Stimulated activated naive CD8-positive, alpha-beta T cell treated with anti-CD3 and anti-CD28 coated beads, Interleukin-15, Interleukin-2, amounts not matched to agents 100 ng/mL and 50 ng/mL, for 24 hours (primary cell): ENCODE data around the gene SIRT5.

ENCODE experiments used
- H3K27ac Mint-ChIP-seq: one replicate; pipeline ENCODE4 v1.8.0; 2021; ENCODE audit warnings: mild to moderate bottlenecking, mixed read lengths
- H3K27me3 Mint-ChIP-seq: one replicate; pipeline ENCODE4 v1.8.0; 2021; ENCODE audit warnings: mixed read lengths
- H3K36me3 Mint-ChIP-seq: one replicate; pipeline ENCODE4 v1.8.0; 2021; ENCODE audit warnings: low read depth, mixed read lengths
- H3K4me1 Mint-ChIP-seq: one replicate; pipeline ENCODE4 v1.8.0; 2021; ENCODE audit warnings: low read depth, mixed read lengths
- H3K4me3 Mint-ChIP-seq: one replicate; pipeline ENCODE4 v1.8.0; 2021; ENCODE audit warnings: mild to moderate bottlenecking, mixed read lengths
- H3K9me3 Mint-ChIP-seq: one replicate; pipeline ENCODE4 v1.8.0; 2021; ENCODE audit warnings: mixed read lengths

Gene SIRT5

GRCh38 chr6:13539572-13539971 lies 34.8 kb upstream of the SIRT5 start:
- H3K27me3 Mint-ChIP-seq = peaks cover 4% of the 10 kb centered on the region
- no peak overlapping the region for H3K27ac Mint-ChIP-seq
- H3K4me3 Mint-ChIP-seq = no peak overlapping the region
- no peaks in the 10 kb centered on the region for H3K36me3 Mint-ChIP-seq
- no peaks in the 10 kb centered on the region for H3K4me1 Mint-ChIP-seq
- H3K9me3 Mint-ChIP-seq = no peaks in the 10 kb centered on the region

- H3K27ac Mint-ChIP-seq = no peak overlapping the region
- no peaks in the 10 kb centered on the region for H3K36me3 Mint-ChIP-seq
- no peaks in the 10 kb centered on the region for H3K4me1 Mint-ChIP-seq
- H3K9me3 Mint-ChIP-seq = no peaks in the 10 kb centered on the region
- H3K27me3 Mint-ChIP-seq = peaks cover 4% of the 10 kb centered on the region
- H3K4me3 Mint-ChIP-seq = no peak overlapping the region
Observed at GRCh38 chr6:13541496-13541895, 32.9 kb upstream of the SIRT5 start.

DNA sequence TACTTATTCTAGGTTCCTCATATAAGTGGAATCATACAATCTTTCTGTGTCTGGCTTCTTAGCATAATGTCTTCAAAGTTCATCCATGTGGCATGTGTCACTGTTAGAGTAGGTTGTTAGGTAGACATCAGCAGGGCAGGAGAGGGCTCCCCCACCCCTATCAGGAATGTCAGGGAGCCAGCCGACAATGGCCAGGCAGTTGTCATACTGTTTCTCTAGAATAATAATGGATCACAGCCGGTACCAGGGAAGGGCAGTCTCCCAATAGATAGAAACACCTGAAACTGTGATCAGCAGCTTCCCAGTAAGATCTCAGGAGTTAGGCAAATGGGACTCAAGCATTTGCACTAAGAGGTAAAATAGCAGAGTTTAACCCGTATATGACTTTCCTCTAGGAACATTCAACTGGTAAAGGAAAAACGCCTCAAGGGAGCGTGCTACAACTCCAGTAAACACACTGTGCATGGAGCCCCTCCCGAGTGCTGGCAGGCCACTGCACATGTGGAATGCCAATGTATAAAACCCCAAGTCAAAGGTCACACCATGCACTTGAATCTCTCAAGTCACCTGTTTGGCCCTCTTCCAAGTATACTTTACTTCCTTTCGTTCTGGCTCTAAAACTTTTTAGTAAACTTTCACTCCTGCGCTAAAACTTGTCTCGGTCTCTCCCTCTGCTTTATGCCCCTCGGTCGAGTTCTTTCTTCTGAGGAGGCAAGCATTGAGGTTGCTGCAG lies 29.8 kb upstream of the SIRT5 start:
- Mint-ChIP-seq H3K27me3 (no peaks in the 10 kb centered on the region), H3K36me3 (no peaks in the 10 kb centered on the region), H3K9me3 (no peaks in the 10 kb centered on the region), H3K27ac (no peak overlapping the region), H3K4me3 (no peak overlapping the region), H3K4me1 (peaks cover 5% of the 10 kb centered on the region)

DNA sequence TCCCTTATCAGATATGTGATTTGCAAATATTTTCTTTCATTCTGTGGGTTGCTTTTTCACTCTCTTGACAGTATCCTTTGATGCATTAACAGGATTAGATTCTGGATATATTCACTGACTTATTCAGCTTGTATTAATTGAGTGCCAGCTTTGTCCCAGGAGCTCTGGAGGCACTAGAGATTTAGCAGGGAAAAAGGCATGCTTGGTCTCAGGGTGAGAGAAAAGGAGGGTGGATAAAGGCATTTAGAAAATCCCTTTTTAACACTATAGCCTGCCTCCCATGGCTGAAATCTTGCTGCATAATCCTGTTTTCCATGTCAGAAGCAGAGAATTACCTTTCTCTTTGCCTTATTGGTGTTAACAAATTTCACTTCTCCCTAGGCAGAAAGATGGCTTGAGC lies 28.5 kb upstream of the SIRT5 start:
- no peak overlapping the region for H3K27ac Mint-ChIP-seq
- no peaks in the 10 kb centered on the region for H3K36me3 Mint-ChIP-seq
- H3K4me3 Mint-ChIP-seq = no peak overlapping the region
- no peaks in the 10 kb centered on the region for H3K27me3 Mint-ChIP-seq
- H3K9me3 Mint-ChIP-seq = no peaks in the 10 kb centered on the region
- peaks cover 5% of the 10 kb centered on the region for H3K4me1 Mint-ChIP-seq

GRCh38 chr6:13548500-13549210 lies 25.7 kb upstream of the SIRT5 start:
- H3K36me3 Mint-ChIP-seq = no peaks in the 10 kb centered on the region
- no peaks in the 10 kb centered on the region for H3K9me3 Mint-ChIP-seq
- no peak overlapping the region for H3K27ac Mint-ChIP-seq
- peaks cover 8% of the 10 kb centered on the region for H3K27me3 Mint-ChIP-seq
- H3K4me3 Mint-ChIP-seq = no peak overlapping the region
- peaks cover 5% of the 10 kb centered on the region for H3K4me1 Mint-ChIP-seq

GRCh38 chr6:13550656-13551055 lies 23.7 kb upstream of the SIRT5 start:
- Mint-ChIP-seq H3K4me3 (no peak overlapping the region), H3K27ac (no peak overlapping the region), H3K36me3 (no peaks in the 10 kb centered on the region), H3K27me3 (peaks cover 16% of the 10 kb centered on the region), H3K4me1 (peaks cover 5% of the 10 kb centered on the region), H3K9me3 (no peaks in the 10 kb centered on the region)

GRCh38 chr6:13553646-13554045 lies 20.8 kb upstream of the SIRT5 start:
- no peak overlapping the region for H3K27ac Mint-ChIP-seq
- no peaks in the 10 kb centered on the region for H3K9me3 Mint-ChIP-seq
- no peak overlapping the region for H3K4me3 Mint-ChIP-seq
- H3K4me1 Mint-ChIP-seq = no peaks in the 10 kb centered on the region
- peaks cover 16% of the 10 kb centered on the region for H3K27me3 Mint-ChIP-seq
- H3K36me3 Mint-ChIP-seq = no peaks in the 10 kb centered on the region

- Mint-ChIP-seq H3K4me3 (no peak overlapping the region), H3K27ac (no peak overlapping the region), H3K27me3 (peaks cover 16% of the 10 kb centered on the region), H3K9me3 (no peaks in the 10 kb centered on the region), H3K4me1 (no peaks in the 10 kb centered on the region), H3K36me3 (no peaks in the 10 kb centered on the region)
Observed at GRCh38 chr6:13554929-13555333, 19.5 kb upstream of the SIRT5 start.

DNA sequence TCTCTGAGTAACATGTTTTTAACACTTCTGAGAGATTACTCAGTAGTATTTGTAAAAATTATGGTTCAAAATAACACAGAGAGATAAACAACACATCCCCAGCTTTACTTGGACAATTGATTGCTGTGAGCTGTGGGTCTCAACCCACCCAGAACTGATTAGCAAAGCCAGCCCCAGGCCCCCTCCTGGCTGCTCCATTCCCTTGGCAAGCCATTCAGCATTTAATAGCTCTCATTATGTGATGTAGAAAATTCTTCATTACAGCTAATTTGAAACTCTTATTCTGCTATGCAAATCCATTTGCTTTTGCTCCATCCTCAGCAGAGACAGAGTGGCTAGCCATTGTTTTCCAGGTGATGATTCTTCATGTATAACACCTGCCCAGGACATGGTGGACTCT lies 16.6 kb upstream of the SIRT5 start:
- H3K36me3 Mint-ChIP-seq = no peaks in the 10 kb centered on the region

GRCh38 chr6:13558718-13559117 lies 15.7 kb upstream of the SIRT5 start:
- Mint-ChIP-seq H3K4me3 (no peak overlapping the region), H3K9me3 (no peaks in the 10 kb centered on the region), H3K27me3 (peaks cover 7% of the 10 kb centered on the region), H3K36me3 (no peaks in the 10 kb centered on the region), H3K4me1 (peaks cover 6% of the 10 kb centered on the region), H3K27ac (no peak overlapping the region)

More for the DNA sequence above, 16.6 kb upstream of the SIRT5 start:
- H3K4me3 Mint-ChIP-seq = no peak overlapping the region
- H3K9me3 Mint-ChIP-seq = no peaks in the 10 kb centered on the region
- H3K27ac Mint-ChIP-seq = no peak overlapping the region
- peaks cover 10% of the 10 kb centered on the region for H3K27me3 Mint-ChIP-seq
- peaks cover 6% of the 10 kb centered on the region for H3K4me1 Mint-ChIP-seq

GRCh38 chr6:13559251-13559650 lies 15.2 kb upstream of the SIRT5 start:
- Mint-ChIP-seq H3K9me3 (no peaks in the 10 kb centered on the region), H3K4me1 (peaks cover 6% of the 10 kb centered on the region), H3K36me3 (no peaks in the 10 kb centered on the region), H3K4me3 (no peak overlapping the region), H3K27me3 (peaks cover 4% of the 10 kb centered on the region), H3K27ac (no peak overlapping the region)

GRCh38 chr6:13559968-13560650 lies 14.3 kb upstream of the SIRT5 start:
- no peaks in the 10 kb centered on the region for H3K9me3 Mint-ChIP-seq
- H3K4me3 Mint-ChIP-seq = no peak overlapping the region
- H3K27ac Mint-ChIP-seq = no peak overlapping the region
- H3K4me1 Mint-ChIP-seq = peaks cover 6% of the 10 kb centered on the region
- no peaks in the 10 kb centered on the region for H3K36me3 Mint-ChIP-seq
- peaks cover 4% of the 10 kb centered on the region for H3K27me3 Mint-ChIP-seq

GRCh38 chr6:13560651-13561044 lies 13.8 kb upstream of the SIRT5 start:
- Mint-ChIP-seq H3K27me3 (peaks cover under 1% of the 10 kb centered on the region), H3K4me1 (peaks cover 6% of the 10 kb centered on the region), H3K4me3 (no peak overlapping the region), H3K27ac (no peak overlapping the region), H3K36me3 (no peaks in the 10 kb centered on the region), H3K9me3 (no peaks in the 10 kb centered on the region)

DNA sequence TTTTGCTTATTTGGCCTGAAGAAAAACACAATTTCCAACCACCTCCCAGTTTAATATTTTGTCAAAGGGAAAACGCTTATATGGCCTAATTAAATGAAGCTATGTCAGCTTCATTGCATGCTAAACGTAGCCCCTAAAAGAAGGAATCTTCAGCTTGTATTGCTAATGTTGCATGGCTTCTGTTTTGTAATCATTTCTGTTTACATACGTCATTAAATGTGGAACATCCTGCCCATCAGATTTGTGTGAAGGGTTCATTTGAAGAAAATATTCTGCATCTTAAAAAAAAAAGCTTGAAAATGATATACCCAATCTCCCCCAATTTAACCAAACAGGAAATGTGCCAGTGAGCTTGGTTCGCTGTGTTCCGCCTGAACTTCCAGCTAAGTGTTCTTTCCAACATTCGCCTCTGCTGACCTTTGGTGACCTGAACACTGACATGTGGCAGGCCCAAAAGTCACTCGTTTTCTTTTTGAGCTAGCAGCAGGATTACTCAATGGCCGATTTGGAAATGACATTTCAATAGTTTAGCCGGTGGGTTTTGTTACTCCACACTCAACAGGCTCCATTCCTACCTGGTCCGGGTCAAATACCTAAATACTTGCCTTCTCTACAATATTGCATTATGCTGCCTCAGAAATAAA lies 12.7 kb upstream of the SIRT5 start:
- Mint-ChIP-seq H3K4me3 (no peak overlapping the region), H3K9me3 (no peaks in the 10 kb centered on the region), H3K27me3 (peaks cover 5% of the 10 kb centered on the region), H3K36me3 (no peaks in the 10 kb centered on the region), H3K4me1 (peaks cover 6% of the 10 kb centered on the region), H3K27ac (no peak overlapping the region)

DNA sequence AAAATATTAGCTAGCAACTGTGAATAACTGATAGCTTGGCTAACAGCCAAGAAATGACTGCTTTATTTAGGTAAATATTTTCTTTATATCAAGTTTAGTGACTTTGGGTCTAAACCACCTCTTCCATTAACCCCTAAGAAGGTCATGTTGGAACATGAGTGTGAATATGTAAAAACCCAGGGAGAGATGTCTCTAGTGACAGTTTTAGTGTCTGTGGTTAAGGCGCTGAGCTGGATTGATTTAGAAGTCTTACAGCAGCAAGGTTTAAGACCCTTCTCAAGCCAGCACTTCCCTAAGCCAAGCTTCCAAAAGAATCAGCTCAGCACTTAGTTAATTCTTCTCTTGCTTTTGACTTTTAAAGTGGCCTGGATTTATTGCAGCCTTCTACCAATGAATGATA lies 11.4 kb upstream of the SIRT5 start:
- Mint-ChIP-seq H3K27ac (no peak overlapping the region), H3K4me1 (peaks cover 6% of the 10 kb centered on the region), H3K36me3 (no peaks in the 10 kb centered on the region), H3K4me3 (no peak overlapping the region), H3K27me3 (peaks cover 5% of the 10 kb centered on the region), H3K9me3 (no peaks in the 10 kb centered on the region)
